ENCODE results near the gene SBK3. TPM values are rescaled to one million over a fixed set of nuclear protein-coding genes. Genes with fewer than 3 reads are reported as not detected.
"Not testable (repeated sequence)": the region's sequence is repeated elsewhere in the genome, so short reads cannot be mapped to it uniquely, and the experiment has no call there.

Gene SBK3
- total RNA-seq, 1 experiment from 2014 or later, result 4.0 TPM

GRCh38 chr19:55497763-55498162 lies 47.6 kb downstream of the SBK3 start:
- ATAC-seq, result no peak
- DNase-seq (ENCODE audit: low read depth, low spot score), result no peak
- POLR2A ChIA-PET, result no interaction called here
- H3K27me3 ChIP-seq (ENCODE audit: control insufficient read depth, insufficient read depth, low read length), result no peaks in the 10 kb centered on the region
- BruUV-seq (replicated peaks), result no TSS peak
- no peaks in the 10 kb centered on the region for H3K36me3 ChIP-seq (ENCODE audit: control insufficient read depth, insufficient read depth, low read length)
- H3K4me1 ChIP-seq (ENCODE audit: control insufficient read depth, insufficient read depth, low read length), result peaks cover 12% of the 10 kb centered on the region
- no peaks in the 10 kb centered on the region for H3K9me3 ChIP-seq (ENCODE audit: control insufficient read depth, insufficient read depth, low read depth, low read length)
- no peak overlapping the region for H3K27ac ChIP-seq (ENCODE audit: low read length)
- TF ChIP-seq, protein P1, sequence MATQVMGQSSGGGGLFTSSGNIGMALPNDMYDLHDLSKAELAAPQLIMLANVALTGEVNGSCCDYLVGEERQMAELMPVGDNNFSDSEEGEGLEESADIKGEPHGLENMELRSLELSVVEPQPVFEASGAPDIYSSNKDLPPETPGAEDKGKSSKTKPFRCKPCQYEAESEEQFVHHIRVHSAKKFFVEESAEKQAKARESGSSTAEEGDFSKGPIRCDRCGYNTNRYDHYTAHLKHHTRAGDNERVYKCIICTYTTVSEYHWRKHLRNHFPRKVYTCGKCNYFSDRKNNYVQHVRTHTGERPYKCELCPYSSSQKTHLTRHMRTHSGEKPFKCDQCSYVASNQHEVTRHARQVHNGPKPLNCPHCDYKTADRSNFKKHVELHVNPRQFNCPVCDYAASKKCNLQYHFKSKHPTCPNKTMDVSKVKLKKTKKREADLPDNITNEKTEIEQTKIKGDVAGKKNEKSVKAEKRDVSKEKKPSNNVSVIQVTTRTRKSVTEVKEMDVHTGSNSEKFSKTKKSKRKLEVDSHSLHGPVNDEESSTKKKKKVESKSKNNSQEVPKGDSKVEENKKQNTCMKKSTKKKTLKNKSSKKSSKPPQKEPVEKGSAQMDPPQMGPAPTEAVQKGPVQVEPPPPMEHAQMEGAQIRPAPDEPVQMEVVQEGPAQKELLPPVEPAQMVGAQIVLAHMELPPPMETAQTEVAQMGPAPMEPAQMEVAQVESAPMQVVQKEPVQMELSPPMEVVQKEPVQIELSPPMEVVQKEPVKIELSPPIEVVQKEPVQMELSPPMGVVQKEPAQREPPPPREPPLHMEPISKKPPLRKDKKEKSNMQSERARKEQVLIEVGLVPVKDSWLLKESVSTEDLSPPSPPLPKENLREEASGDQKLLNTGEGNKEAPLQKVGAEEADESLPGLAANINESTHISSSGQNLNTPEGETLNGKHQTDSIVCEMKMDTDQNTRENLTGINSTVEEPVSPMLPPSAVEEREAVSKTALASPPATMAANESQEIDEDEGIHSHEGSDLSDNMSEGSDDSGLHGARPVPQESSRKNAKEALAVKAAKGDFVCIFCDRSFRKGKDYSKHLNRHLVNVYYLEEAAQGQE (IDR thresholded peaks at IDR 0.05; ENCODE audit: insufficient read depth in 1 of 2, low read depth in 2 of 2, low read length in 1 of 2), result no peak
- TF ChIP-seq SIN3A (IDR thresholded peaks at IDR 0.05; ENCODE audit: borderline replicate concordance, insufficient read depth, low read depth, low read length) (no peak), POLR2AphosphoS5 (IDR thresholded peaks at IDR 0.05; ENCODE audit: low read depth, low read length) (no peak), TCF7L2 (IDR thresholded peaks at IDR 0.05; ENCODE audit: low read depth, low read length) (no peak)
- TF ChIP-seq, protein P2, sequence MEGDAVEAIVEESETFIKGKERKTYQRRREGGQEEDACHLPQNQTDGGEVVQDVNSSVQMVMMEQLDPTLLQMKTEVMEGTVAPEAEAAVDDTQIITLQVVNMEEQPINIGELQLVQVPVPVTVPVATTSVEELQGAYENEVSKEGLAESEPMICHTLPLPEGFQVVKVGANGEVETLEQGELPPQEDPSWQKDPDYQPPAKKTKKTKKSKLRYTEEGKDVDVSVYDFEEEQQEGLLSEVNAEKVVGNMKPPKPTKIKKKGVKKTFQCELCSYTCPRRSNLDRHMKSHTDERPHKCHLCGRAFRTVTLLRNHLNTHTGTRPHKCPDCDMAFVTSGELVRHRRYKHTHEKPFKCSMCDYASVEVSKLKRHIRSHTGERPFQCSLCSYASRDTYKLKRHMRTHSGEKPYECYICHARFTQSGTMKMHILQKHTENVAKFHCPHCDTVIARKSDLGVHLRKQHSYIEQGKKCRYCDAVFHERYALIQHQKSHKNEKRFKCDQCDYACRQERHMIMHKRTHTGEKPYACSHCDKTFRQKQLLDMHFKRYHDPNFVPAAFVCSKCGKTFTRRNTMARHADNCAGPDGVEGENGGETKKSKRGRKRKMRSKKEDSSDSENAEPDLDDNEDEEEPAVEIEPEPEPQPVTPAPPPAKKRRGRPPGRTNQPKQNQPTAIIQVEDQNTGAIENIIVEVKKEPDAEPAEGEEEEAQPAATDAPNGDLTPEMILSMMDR (IDR thresholded peaks at IDR 0.05), result no peak
- in situ Hi-C loops (cut with HindIII; ENCODE audit: low pct_unique_long_range_greater_than_20kb, low sequenced_read_pairs) (no loop called here), intact Hi-C loops (cut with micrococcal nuclease; ENCODE audit: unreplicated experiment) (no loop called here)
- no peak overlapping the region for H3K4me3 ChIP-seq (ENCODE audit: low read depth in 2 of 2, low read length in 2 of 2)
- CTCF ChIA-PET, result interaction anchor here (0.6 kb wide), 1 partner anchor 357 kb away, joined by 3 read pairs; no protein-coding TSS in a partner anchor

GRCh38 chr19:55496820-55497219 lies 48.5 kb downstream of the SBK3 start:
- BruUV-seq (replicated peaks); H3K9me3 ChIP-seq (ENCODE audit: control insufficient read depth, insufficient read depth, low read depth, low read length); ATAC-seq; intact Hi-C loops (cut with micrococcal nuclease; ENCODE audit: unreplicated experiment); H3K27me3 ChIP-seq (ENCODE audit: control insufficient read depth, insufficient read depth, low read length); POLR2A ChIA-PET; H3K27ac ChIP-seq (ENCODE audit: low read length); H3K4me3 ChIP-seq (ENCODE audit: low read depth in 2 of 2, low read length in 2 of 2); H3K36me3 ChIP-seq (ENCODE audit: control insufficient read depth, insufficient read depth, low read length); in situ Hi-C loops (cut with HindIII; ENCODE audit: low pct_unique_long_range_greater_than_20kb, low sequenced_read_pairs); DNase-seq (ENCODE audit: low read depth, low spot score): not testable (repeated sequence)
- H3K4me1 ChIP-seq (ENCODE audit: control insufficient read depth, insufficient read depth, low read length), result peaks cover 21% of the 10 kb centered on the region
- CTCF ChIA-PET, result interaction anchor here (1.1 kb wide), 1 partner anchor 17 kb away, joined by 3 read pairs; no protein-coding TSS in a partner anchor

DNA sequence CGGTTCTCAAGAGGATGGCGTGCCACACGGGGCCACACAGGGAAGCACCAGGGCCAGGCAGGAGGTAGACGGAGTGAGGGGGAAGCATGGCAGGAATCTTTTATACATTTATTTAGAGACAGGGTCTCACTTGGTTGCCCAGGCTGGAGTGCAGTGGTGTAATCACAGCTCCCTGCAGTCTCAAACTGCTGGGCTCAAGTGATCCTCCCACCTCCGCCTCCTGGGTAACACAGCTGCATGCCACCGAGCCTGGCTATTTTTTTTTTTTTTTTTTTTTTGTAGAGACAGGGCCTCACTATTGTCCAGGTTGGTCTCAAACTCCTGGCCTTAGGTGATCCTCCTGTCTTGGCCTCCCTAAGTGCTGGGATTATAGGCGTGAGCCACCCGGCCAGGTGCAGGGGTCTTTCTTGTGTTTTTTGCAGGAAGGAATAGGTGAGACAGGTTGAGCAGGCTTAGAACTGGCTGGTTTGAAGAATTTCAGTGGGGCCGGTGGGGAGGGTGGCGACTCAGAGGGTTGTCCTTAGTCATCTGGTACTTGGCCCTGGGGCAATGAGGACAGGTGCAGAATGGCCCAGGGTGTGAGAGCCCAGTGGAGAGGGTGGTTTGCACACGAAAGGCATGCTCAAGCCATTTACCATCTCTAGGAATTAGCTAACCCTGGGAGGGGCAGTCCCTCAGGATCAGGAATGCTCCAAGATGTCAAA lies 49.5 kb downstream of the SBK3 start:
- H3K27me3 ChIP-seq (ENCODE audit: control insufficient read depth, insufficient read depth, low read length), result no peaks in the 10 kb centered on the region
- H3K9me3 ChIP-seq (ENCODE audit: control insufficient read depth, insufficient read depth, low read depth, low read length), result no peaks in the 10 kb centered on the region
- ChIA-PET CTCF (interaction anchor here (1.1 kb wide), 1 partner anchor 16 kb away, joined by 3 read pairs; no protein-coding TSS in a partner anchor), POLR2A (no interaction called here)
- no peak overlapping the region for H3K27ac ChIP-seq (ENCODE audit: low read length)
- DNase-seq (ENCODE audit: low read depth, low spot score), result no peak
- BruUV-seq (replicated peaks), result no TSS peak
- H3K4me1 ChIP-seq (ENCODE audit: control insufficient read depth, insufficient read depth, low read length), result peaks cover 31% of the 10 kb centered on the region
- intact Hi-C loops (cut with micrococcal nuclease; ENCODE audit: unreplicated experiment), result no loop called here
- no peaks in the 10 kb centered on the region for H3K36me3 ChIP-seq (ENCODE audit: control insufficient read depth, insufficient read depth, low read length)
- TF ChIP-seq SIN3A (IDR thresholded peaks at IDR 0.05; ENCODE audit: borderline replicate concordance, insufficient read depth, low read depth, low read length), result no peak
- TF ChIP-seq, protein P1 (IDR thresholded peaks at IDR 0.05; ENCODE audit: insufficient read depth in 1 of 2, low read depth in 2 of 2, low read length in 1 of 2), result no peak
- TF ChIP-seq TCF7L2 (IDR thresholded peaks at IDR 0.05; ENCODE audit: low read depth, low read length), result no peak
- TF ChIP-seq, protein P2 (IDR thresholded peaks at IDR 0.05), result no peak
- no peak overlapping the region for H3K4me3 ChIP-seq (ENCODE audit: low read depth in 2 of 2, low read length in 2 of 2)
- in situ Hi-C loops (cut with HindIII; ENCODE audit: low pct_unique_long_range_greater_than_20kb, low sequenced_read_pairs), result no loop called here
- ATAC-seq, result no peak
